HG02588 (cell line): ENCODE measurements around the gene OR2B6.
"Not testable (repeated sequence)": the region's sequence is repeated elsewhere in the genome, so short reads cannot be mapped to it uniquely, and the experiment has no call there.

ENCODE experiments used
- ATAC-seq: cut with Tn5 transposase; IDR thresholded peaks from one replicate; pipeline ENCODE4 v1.9.1; 2021; ENCODE audit warnings: mild to moderate bottlenecking, moderate library complexity; ENCODE audit not compliant: unreplicated experiment

The OR2B6 gene

GRCh38 chr6:27956941-27957340 lies at the start of gene OR2B6:
Gene OR2B6 (plus strand): TSS chr6:27957241. CDS start chr6:27957241, 0 bp downstream.
- no peak for ATAC-seq

GRCh38 chr6:27908017-27908416 lies 49.0 kb upstream of the OR2B6 start:
- ATAC-seq: no peak

GRCh38 chr6:27911956-27912446 lies 45.0 kb upstream of the OR2B6 start, which contains the start of gene OR2B2:
Gene OR2B2 (minus strand): TSS chr6:27912396. CDS start chr6:27912319, 77 bp downstream.
- ATAC-seq: no peak

DNA sequence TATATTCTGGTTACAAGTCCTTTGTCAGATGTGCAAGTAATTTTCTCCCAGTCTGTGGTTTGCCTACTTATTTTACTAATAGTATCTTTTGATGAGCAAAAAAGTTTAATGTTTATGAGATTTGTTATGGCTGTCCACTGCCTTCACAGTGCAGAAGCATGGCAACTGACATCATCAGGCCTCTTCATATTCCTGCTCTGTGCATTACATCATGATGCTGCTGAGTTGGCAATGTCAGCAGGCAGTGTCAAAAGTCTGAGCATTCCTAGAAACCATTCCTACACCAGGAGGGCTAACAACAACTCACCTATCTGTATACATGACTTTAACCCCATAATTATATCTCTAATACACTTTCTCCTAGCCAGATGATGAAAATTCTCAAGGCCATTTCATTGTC lies 34.1 kb upstream of the OR2B6 start:
- ATAC-seq: no peak

- no peak for ATAC-seq
Measured at GRCh38 chr6:27924179-27924578, 32.9 kb upstream of the OR2B6 start.

DNA sequence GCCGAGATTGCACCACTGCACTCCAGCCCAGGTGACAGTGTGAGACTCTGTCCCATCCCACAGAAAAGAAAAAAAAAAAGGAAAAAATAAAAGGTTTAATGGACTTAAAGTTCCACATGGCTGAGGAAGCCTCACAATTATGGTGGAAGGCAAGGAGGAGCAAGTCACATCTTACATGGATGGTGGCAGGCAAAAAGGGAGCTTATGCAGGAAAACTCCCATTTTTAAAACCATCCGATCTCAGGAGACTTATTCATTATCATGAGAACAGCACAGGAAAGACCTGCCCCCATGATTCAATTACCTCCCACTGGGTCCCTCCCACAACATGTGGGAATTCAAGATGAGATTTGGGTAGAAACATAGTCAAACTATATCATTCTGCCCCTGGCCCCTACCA lies 29.0 kb upstream of the OR2B6 start:
- not testable (repeated sequence) for ATAC-seq

GRCh38 chr6:27929930-27930329 lies 27.1 kb upstream of the OR2B6 start:
- ATAC-seq: not testable (repeated sequence)

DNA sequence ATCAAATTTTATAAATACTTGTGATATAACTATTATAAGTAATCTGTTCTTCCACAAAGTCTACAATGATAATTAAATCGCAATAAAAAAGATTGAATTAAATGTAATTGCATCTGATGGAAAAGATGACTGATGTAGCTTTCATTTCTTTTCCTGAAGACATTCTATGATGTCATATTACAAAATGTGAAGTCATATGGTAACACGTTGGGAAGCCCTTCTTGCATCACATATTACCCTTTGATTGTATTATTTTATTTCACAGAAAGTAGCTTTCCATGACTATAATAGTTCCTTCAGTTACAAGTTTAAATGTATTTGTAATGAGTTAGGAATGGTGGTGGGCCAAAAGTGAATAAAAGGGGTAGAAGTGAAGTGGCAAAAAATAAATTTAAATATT lies 25.8 kb upstream of the OR2B6 start:
- ATAC-seq: no peak

DNA sequence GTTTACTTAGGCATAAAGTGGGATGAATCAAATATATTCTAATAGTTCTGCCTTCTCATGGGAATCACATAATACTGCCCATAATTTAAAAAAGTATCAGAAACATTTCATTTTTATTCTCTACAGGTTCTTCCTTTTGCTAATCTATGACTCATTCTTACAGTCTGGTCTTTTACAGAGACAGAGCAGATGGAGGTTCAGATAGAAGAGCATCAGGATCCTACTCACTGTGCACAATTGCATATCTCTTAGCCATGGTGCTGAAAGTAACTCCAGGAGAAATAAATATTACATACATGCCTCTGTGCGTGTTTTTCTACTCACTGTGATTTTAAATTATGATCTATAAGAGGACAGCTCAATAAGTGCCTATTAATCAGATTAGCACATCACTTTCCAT lies 16.3 kb upstream of the OR2B6 start:
- ATAC-seq: no peak

GRCh38 chr6:27943072-27943471 lies 14.0 kb upstream of the OR2B6 start:
- ATAC-seq: not testable (repeated sequence)

DNA sequence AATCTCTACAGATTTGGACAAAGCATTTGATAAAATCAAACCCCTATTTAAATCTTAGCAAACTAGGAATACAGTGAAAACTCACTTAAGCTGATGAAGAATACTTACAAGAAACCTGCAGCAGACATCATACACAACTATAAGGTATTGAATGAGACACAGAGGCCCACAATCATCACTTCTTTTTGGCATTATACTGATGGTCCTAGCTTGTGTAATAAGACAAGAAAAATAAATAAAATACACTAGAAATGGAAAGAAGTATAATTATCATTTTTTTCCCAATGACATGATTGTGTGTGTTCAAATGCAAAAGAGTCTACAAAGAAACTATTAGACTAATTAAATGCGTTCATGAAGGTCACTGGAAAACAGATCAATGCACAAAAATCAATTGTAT lies 8.8 kb upstream of the OR2B6 start:
- ATAC-seq: no peak

GRCh38 chr6:27951040-27951439 lies 6.0 kb upstream of the OR2B6 start:
- ATAC-seq: no peak

DNA sequence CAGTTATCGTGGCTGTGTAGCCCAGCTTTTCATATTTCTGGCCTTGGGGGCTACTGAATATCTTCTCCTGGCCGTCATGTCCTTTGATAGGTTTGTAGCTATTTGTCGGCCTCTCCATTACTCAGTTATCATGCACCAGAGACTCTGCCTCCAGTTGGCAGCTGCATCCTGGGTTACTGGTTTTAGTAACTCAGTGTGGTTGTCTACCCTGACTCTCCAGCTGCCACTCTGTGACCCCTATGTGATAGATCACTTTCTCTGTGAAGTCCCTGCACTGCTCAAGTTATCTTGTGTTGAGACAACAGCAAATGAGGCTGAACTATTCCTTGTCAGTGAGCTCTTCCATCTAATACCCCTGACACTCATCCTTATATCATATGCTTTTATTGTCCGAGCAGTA lies 475 bp downstream of the OR2B6 start:
- ATAC-seq: no peak

DNA sequence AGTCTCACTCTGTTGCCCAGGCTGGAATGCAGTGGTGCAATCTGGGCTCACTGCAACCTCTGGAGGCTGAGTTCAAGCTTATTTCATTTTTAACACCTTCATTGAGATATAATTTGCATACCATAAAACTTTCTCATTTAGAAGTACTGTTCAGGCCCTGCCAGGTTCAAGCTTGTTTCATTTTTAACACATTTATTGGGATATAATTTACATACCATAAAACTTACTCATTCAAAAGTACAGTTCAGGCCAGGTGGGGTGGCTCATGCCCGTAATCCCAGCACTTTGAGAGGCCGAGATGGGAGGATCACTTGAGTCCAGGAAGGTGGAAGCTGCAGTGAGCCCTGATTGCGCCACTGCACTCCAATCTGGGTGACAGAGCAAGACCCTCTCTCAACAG lies 5.5 kb downstream of the OR2B6 start:
- ATAC-seq: no peak

GRCh38 chr6:27966044-27966443 lies 9.0 kb downstream of the OR2B6 start:
- no peak for ATAC-seq

DNA sequence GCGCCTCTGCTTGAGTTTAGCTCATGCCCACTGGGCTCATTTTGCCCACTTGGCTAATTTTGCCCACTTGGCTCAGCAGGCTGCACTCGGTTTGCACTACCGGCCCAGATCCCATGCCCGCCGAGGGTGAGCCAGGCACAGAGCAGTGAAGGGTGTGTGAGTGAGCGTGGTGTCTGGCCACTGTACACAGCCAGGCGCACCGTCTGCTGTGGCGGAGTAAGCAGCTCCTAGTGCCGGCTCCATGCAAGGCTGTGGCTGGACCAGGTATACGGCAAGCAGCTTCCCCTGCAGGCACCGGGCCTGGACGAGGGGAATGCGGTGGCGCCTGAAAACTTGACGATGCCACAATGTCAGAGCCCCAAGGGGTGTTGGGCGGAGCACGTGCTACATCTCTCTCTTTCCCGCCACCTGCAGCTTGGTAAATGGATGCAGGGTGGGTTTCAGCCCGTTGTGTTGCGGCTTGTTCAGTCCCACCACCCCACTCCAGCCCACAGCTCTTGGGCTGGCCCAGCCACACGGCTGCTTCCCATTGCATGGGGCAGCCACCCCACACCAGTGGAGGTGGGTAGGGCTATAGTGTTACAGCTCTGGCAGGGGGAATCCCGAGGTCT lies 9.9 kb downstream of the OR2B6 start:
- no peak for ATAC-seq

DNA sequence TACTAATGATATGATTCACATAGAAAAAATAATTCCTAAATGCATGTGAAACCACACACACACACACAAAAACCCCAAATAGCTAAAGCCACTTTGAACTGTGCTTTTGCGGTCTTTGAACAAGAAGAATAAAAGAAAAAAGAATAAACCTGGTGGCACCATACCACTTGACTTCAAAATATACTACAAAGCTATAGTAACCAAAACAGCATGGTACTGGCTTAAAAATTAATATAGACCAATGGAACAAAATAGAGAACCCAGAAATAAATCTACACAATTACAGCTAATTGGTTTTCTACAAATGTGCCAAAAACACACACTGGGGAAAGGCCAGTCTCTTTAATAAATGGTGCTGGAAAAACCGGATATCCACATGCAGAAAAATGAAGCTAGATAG lies 13.4 kb downstream of the OR2B6 start:
- ATAC-seq: no peak

DNA sequence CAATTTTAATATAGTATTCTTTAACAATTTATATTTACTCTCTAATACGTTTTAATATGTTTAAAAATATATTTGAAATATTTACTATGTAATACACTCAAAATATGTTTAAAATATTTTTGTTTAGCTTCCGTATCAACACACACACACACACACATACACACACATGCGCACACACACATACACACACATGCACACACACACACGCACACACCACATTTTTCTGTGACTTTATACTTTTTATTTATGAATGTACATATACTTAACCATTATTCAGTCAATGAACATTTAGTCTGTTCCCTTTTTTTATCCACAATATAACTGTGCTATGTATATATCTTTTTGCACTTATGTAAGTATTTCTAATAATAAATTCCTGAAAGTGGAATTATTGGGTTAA lies 15.7 kb downstream of the OR2B6 start:
- ATAC-seq: no peak

- ATAC-seq: no peak
Measured at GRCh38 chr6:27977387-27977786, 20.3 kb downstream of the OR2B6 start.

GRCh38 chr6:27978705-27979104 lies 21.7 kb downstream of the OR2B6 start:
- ATAC-seq: no peak

DNA sequence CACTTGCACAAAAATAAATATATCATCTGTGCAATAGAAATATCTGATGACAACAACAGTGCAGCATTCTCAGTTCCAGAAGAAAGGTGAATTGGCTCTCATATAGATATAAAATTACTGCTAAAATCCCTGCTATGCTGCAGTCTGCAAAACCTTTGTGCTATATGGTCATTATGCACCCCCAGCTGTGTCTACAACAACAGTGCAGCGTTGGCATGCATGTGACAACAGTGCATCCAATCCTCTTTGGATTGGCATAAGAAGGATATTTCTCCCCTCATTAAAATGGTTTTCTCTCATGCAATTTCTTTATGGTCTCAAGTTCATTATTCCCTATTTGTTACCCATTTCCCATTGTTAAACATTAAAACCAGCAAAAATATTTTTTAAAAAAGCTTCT lies 23.1 kb downstream of the OR2B6 start:
- no peak for ATAC-seq

GRCh38 chr6:27986928-27987725 lies 30.1 kb downstream of the OR2B6 start:
- no peak for ATAC-seq
